K562 (cell line): ENCODE measurements around the gene CABP4. TPM values are rescaled to one million over a fixed set of nuclear protein-coding genes. Genes with fewer than 3 reads are reported as not detected.
"Not testable (repeated sequence)": the region's sequence is repeated elsewhere in the genome, so short reads cannot be mapped to it uniquely, and the experiment has no call there.

Experiments used
- CBFA2T3 ChIP-seq: fragments of 450-650 bp; IDR thresholded peaks from 2 replicates; pipeline ENCODE4 v1.6.1; 2017
- CC2D1A ChIP-seq: fragments of 450-650 bp; IDR thresholded peaks from 2 replicates; pipeline ENCODE4 v1.6.1; 2017; ENCODE audit warnings: mild to moderate bottlenecking
- CXXC5 ChIP-seq: fragments of 250-450 bp; sonication (Bioruptor Pico); IDR thresholded peaks from 2 replicates; pipeline ENCODE4 v1.8.0; 2022; ENCODE audit warnings: inconsistent platforms, mild to moderate bottlenecking, moderate library complexity
- DPF2 ChIP-seq: fragments of 450-650 bp; IDR thresholded peaks from 2 replicates; pipeline ENCODE4 v1.6.1; 2016
- ESRRA ChIP-seq: fragments of 450-650 bp; IDR thresholded peaks from 2 replicates; pipeline ENCODE4 v1.6.1; 2014; ENCODE audit warnings: low read depth, mild to moderate bottlenecking, moderate library complexity, borderline replicate concordance
- FOSL1 ChIP-seq: fragments of 200-800 bp; sonication (Bioruptor generic); conservative IDR thresholded peaks from 2 replicates; pipeline ENCODE4 v1.6.1; 2016; ENCODE audit warnings: missing genetic modification characterization, missing compliant biosample characterization
- FOXK2 ChIP-seq, 2 experiments: fragments of 450-650 bp; IDR thresholded peaks in 1 of 2; conservative IDR thresholded peaks in 1 of 2; 2 replicates each; pipeline ENCODE4 v1.6.1; 2016; ENCODE audit warnings: low read depth in 2 of 2, mild to moderate bottlenecking in 1 of 2
- L3MBTL2 ChIP-seq: fragments of 450-650 bp; IDR thresholded peaks from 2 replicates; pipeline ENCODE4 v1.6.1; 2016; ENCODE audit warnings: mild to moderate bottlenecking, moderate library complexity
- MLLT1 ChIP-seq, 2 experiments: fragments of 450-650 bp; IDR thresholded peaks; 2 replicates each; pipeline ENCODE4 v1.6.1; 2016
- MNT ChIP-seq, 2 experiments: fragments of 450-650 bp; conservative IDR thresholded peaks; 2 replicates each; pipeline ENCODE4 v1.6.1; 2017; ENCODE audit warnings: mild to moderate bottlenecking in 2 of 2, moderate library complexity in 2 of 2
- NBN ChIP-seq: fragments of 450-650 bp; IDR thresholded peaks from 2 replicates; pipeline ENCODE4 v1.6.1; 2016; ENCODE audit warnings: low read depth, mild to moderate bottlenecking
- NCOA1 ChIP-seq: fragments of 450-650 bp; IDR thresholded peaks from 2 replicates; pipeline ENCODE4 v1.6.1; 2016; ENCODE audit warnings: low read depth
- NCOR1 ChIP-seq: fragments of 450-650 bp; IDR thresholded peaks from 2 replicates; pipeline ENCODE4 v1.6.1; 2016; ENCODE audit warnings: mild to moderate bottlenecking, moderate library complexity
- SMARCA4 ChIP-seq: fragments of 450-650 bp; IDR thresholded peaks from 2 replicates; pipeline ENCODE4 v1.6.1; 2016
- SMARCA5 ChIP-seq: fragments of 450-650 bp; IDR thresholded peaks from 2 replicates; pipeline ENCODE4 v1.6.1; 2016
- SOX6 ChIP-seq: fragments of 450-650 bp; IDR thresholded peaks from 2 replicates; pipeline ENCODE4 v1.6.1; 2014; ENCODE audit warnings: mild to moderate bottlenecking
- TAL1 ChIP-seq: fragments of 450-650 bp; IDR thresholded peaks from 2 replicates; pipeline ENCODE4 v1.6.1; 2016; ENCODE audit warnings: mild to moderate bottlenecking
- TRIM28 ChIP-seq: fragments of 450-650 bp; IDR thresholded peaks from 2 replicates; pipeline ENCODE4 v1.6.1; 2017
- ZNF592 ChIP-seq: fragments of 450-650 bp; IDR thresholded peaks from 2 replicates; pipeline ENCODE4 v1.6.1; 2017; ENCODE audit warnings: antibody characterized with exemption, mild to moderate bottlenecking
- ZNF740 ChIP-seq, 3 experiments: fragments of 200-800 bp in 1 of 3; sonication (Bioruptor generic) in 1 of 3; sonication (generic) in 1 of 3; formaldehyde crosslinking in 1 of 3; IDR thresholded peaks; 2 replicates each; pipeline versions ENCODE4 v1.6.1 to v1.8.0; 2016 to 2022; ENCODE audit warnings: mild to moderate bottlenecking in 2 of 3, missing compliant biosample characterization in 2 of 3, missing genetic modification characterization in 2 of 3, missing genetic modification reagents in 1 of 3
- polyA plus RNA-seq, 8 experiments: library from polyadenylated mRNA; depleted of rRNA in 4 of 8; stranded (reverse) in 5 of 8; unstranded in 3 of 8; fragments of >200 nt; fragmentation: Nextera tagmentation in 2 of 8; fragmentation: Illumina TruSeq in 1 of 8; extraction: Ambion mirVana in 2 of 8; extraction: Trizol in 1 of 8; gene quantifications; 2 replicates each; pipeline versions ENCODE4 v1.2.1 to v1.2.3, GENCODE V29; 2011 to 2014; ENCODE audit warnings: inconsistent platforms in 1 of 8, missing spikeins in 1 of 8
- total RNA-seq, 7 experiments: library from RNA; depleted of rRNA in 6 of 7; stranded (reverse); fragments of >200 nt in 6 of 7; fragmentation: Illumina TruSeq in 2 of 7; extraction: Trizol in 2 of 7; gene quantifications; 2 replicates each; pipeline versions ENCODE4 v1.2.1 to v1.2.3, GENCODE V29; 2011 to 2021; ENCODE audit warnings: low replicate concordance in 1 of 7

CABP4 gene
- total and polyA plus RNA-seq, 9 of the 15 experiments (the other 6 are each of a cell fraction or from before 2014, with no cell fraction given), result 0.11 TPM; not detected in 8

- peak; percentile 71 for TF ChIP-seq TAL1
- TF ChIP-seq ESRRA, result 0 out of 2 replicates have a peak, but pooled peaks have one; percentile 48
- TF ChIP-seq MLLT1 (IDR thresholded peaks at IDR 0.05), result peak in 1 of 2 experiments; percentile 15; a peak in 1 of 4 replicates
- TF ChIP-seq CC2D1A, result peak; percentile 80; the same call in 1 of the 2 replicates
- TF ChIP-seq DPF2, result peak; percentile 85
- TF ChIP-seq CXXC5, result peak; percentile 32; the same call in 1 of the 2 replicates
- TF ChIP-seq SOX6, result peak; percentile 70; the same call in 1 of the 2 replicates
- TF ChIP-seq NCOR1, result peak; percentile 57
- TF ChIP-seq NBN, result 0 out of 2 replicates have a peak, but pooled peaks have one; percentile 33
- TF ChIP-seq ZNF740 (CRISPR knock-in tag; IDR thresholded peaks at IDR 0.05), result not testable (repeated sequence)
- TF ChIP-seq ZNF740 (tag; IDR thresholded peaks at IDR 0.05), result 0 out of 4 replicates have a peak, but pooled peaks of 1 of the 2 experiments have one; percentile 13
- peak; percentile 72 for TF ChIP-seq SMARCA4
- 0 out of 2 replicates have a peak, but pooled peaks have one; percentile 12 for TF ChIP-seq SMARCA5
- peak; percentile 39; the same call in 1 of the 2 replicates for TF ChIP-seq FOSL1 (tag)
- TF ChIP-seq NCOA1, result peak; percentile 15; the same call in 1 of the 2 replicates
- peak; percentile 67 for TF ChIP-seq ZNF592
- peak; percentile 82 to 85; a peak in 3 of 4 replicates for TF ChIP-seq FOXK2 (conservative IDR thresholded peaks at IDR 0.05 in 1 of 2, IDR thresholded peaks at IDR 0.05 in 1 of 2; ENCODE audit: low read depth in 2 of 2)
- TF ChIP-seq CBFA2T3, result peak; percentile 87
- 0 out of 2 replicates have a peak, but pooled peaks have one; percentile 30 for TF ChIP-seq TRIM28
- TF ChIP-seq MNT (conservative IDR thresholded peaks at IDR 0.05), result peak; percentile 71 to 78
- TF ChIP-seq L3MBTL2, result peak; percentile 45; the same call in 1 of the 2 replicates
Observed at GRCh38 chr11:67477344-67478050, 22.3 kb downstream of the CABP4 start (continued).
